GM19372 (cell line): Measurements from ENCODE around the gene TBC1D17.

ENCODE experiments used
- ATAC-seq: cut with Tn5 transposase; IDR thresholded peaks from one replicate; pipeline ENCODE4 v1.9.1; 2021; ENCODE audit warnings: mild to moderate bottlenecking, low read depth, moderate library complexity; ENCODE audit not compliant: unreplicated experiment

TBC1D17 gene

DNA sequence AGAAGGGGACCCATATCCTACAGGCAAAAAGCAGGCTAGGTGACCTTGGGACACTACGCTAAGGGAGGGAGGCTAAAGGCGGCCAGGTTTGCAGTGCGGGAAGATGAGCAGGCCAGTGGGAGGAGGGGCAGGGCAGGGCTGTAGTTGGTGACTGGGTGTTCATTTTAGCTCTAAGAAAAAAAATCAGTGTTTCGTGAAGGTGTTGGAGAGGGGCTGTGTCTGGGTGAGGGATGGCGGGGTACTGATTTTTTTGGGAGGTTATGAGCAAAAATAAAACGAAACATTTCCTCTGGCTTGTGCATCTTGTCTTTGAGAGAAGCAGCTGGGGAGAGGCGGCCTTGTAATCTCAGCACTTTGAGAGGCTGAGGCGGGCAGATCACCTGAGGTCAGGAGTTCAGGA is 56.1 kb downstream of the TBC1D17 start:
- ATAC-seq = no peak

DNA sequence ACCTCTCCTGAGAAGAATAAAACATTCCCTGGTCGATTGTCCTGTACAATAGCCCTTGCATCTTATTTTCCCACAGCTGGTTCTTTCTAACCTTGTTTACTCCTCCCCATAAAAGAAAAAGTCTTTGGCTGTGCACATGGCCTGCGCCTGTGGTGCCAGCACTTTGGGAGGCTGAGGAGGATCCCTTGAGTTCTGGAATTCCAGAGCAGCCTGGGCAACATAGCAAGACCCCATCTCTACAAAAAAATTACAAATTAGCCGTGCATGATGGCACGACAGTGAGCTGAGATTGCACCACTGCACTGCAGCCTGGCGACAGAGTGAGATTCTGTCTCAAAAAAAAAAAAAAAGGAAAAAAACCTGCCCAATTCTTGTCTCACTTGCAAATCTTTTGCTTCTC is 59.0 kb downstream of the TBC1D17 start:
- no peak for ATAC-seq

DNA sequence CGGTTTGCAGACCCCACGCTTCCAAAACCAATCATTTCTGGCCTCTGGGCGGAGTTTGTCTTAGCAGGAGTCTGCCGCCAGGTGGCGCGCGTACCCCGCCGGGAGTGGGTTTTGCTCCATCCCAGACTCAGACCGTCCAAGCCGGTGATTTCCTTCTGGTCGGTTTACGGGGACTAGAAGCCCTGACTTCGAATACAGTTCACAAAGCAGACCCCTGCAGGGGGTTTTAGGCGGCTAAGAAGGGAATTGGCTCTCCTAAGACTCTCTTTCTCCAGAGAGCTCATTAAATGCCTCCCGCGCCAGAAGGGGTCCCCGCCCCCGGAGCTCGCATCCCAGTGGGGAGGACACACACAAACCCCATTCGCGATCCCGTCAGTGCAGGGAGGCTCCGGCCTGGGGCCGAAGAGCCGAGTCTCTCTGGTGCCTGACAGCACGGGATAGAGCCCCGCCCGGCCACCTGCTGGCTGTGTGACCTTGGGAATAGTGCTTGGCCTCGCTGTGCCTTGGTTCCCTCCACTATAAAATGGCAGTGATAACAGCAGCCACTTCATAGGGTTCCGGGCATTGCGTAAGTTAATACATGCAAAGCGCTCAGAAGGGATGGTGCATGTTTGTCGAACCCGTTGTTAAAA is 60.4 kb downstream of the TBC1D17 start:
- ATAC-seq = no peak
